Nucleus accumbens (tissue), 56 donors: ENCODE measurements around the gene FIP1L1.
A peak's percentile ranks its signal among the peaks of the same experiment; 100 is the strongest.
"Not testable (repeated sequence)": the region's sequence is repeated elsewhere in the genome, so short reads cannot be mapped to it uniquely, and the experiment has no call there.

Source experiments
- DNase-seq, 56 donors: peaks; one replicate each; lab custom pipeline; 2025; lab: John Stamatoyannopoulos, UW

FIP1L1 gene

GRCh38 chr4:53465891-53466290, 88.5 kb downstream of the FIP1L1 start:
- no peak for DNase-seq

- DNase-seq = not testable (repeated sequence)
Measured at GRCh38 chr4:53466576-53466975, 89.1 kb downstream of the FIP1L1 start.

GRCh38 chr4:53476232-53477037, 99.0 kb downstream of the FIP1L1 start:
- peak in 1 of 56 donors; percentile 5 for DNase-seq

- DNase-seq = no peak
Measured at GRCh38 chr4:53477038-53477565, 99.7 kb downstream of the FIP1L1 start.

GRCh38 chr4:53477636-53478035, 100.2 kb downstream of the FIP1L1 start:
- DNase-seq = no peak

- peak in 2 of 56 donors; percentile 8 to 32 for DNase-seq
Measured at GRCh38 chr4:53478671-53479456, 101.4 kb downstream of the FIP1L1 start.

- no peak for DNase-seq
Measured at GRCh38 chr4:53479736-53480525, 102.5 kb downstream of the FIP1L1 start.

- DNase-seq = no peak
Measured at GRCh38 chr4:53480909-53481308, 103.5 kb downstream of the FIP1L1 start.

GRCh38 chr4:53481586-53481985, 104.1 kb downstream of the FIP1L1 start:
- no peak for DNase-seq

- DNase-seq = no peak
Measured at GRCh38 chr4:53483250-53483649, 105.8 kb downstream of the FIP1L1 start.

GRCh38 chr4:53484911-53485657, 107.6 kb downstream of the FIP1L1 start:
- DNase-seq = no peak

GRCh38 chr4:53485658-53486040, 108.2 kb downstream of the FIP1L1 start:
- DNase-seq = no peak

GRCh38 chr4:53487766-53488165, 110.3 kb downstream of the FIP1L1 start:
- DNase-seq = no peak

GRCh38 chr4:53489279-53489889, 111.9 kb downstream of the FIP1L1 start:
- no peak for DNase-seq

GRCh38 chr4:53490161-53490956, 112.9 kb downstream of the FIP1L1 start:
- DNase-seq = no peak

- DNase-seq = no peak
Measured at GRCh38 chr4:53490965-53491622, 113.7 kb downstream of the FIP1L1 start.

GRCh38 chr4:53494851-53495250, 117.4 kb downstream of the FIP1L1 start:
- no peak for DNase-seq
